ENCODE data around the gene MBD6. TPM values are rescaled to one million over a fixed set of nuclear protein-coding genes. Genes with fewer than 3 reads are reported as not detected.

The MBD6 gene
- total and polyA plus RNA-seq, 2 of the 4 experiments (the other 2 are of a cell fraction), result 0.90 to 9.3 TPM

- H3K27ac ChIP-seq (ENCODE audit: insufficient read depth, low read length), result no peak overlapping the region
- H4K91ac ChIP-seq (ENCODE audit: insufficient read depth, low read depth, low read length), result no peak overlapping the region
- H4K8ac ChIP-seq (ENCODE audit: low read depth in 2 of 2, low read length in 2 of 2), result no peak overlapping the region
- peaks cover 14% of the 10 kb centered on the region for H3K9me1 ChIP-seq (ENCODE audit: insufficient read depth, low read length)
- TF ChIP-seq RAD21 (IDR thresholded peaks at IDR 0.05; ENCODE audit: low read length), result no peak
- TF ChIP-seq CEBPB (IDR thresholded peaks at IDR 0.05; ENCODE audit: low read depth, low read length), result no peak
- no peak for TF ChIP-seq MXI1 (IDR thresholded peaks at IDR 0.05; ENCODE audit: borderline replicate concordance, low read depth, low read length)
- no peak for TF ChIP-seq MAFK (IDR thresholded peaks at IDR 0.05; ENCODE audit: low read depth, low read length)
- no peak for TF ChIP-seq ELK1 (IDR thresholded peaks at IDR 0.05; ENCODE audit: borderline replicate concordance, low read depth, low read length)
- no peak overlapping the region for H3K18ac ChIP-seq (ENCODE audit: low read depth, low read length)
- H2BK5ac ChIP-seq (ENCODE audit: low read depth, low read length, poor library complexity, severe bottlenecking), result no peak overlapping the region
- H3K23ac ChIP-seq (ENCODE audit: low read depth, low read length), result no peak overlapping the region
- no peak overlapping the region for H2BK20ac ChIP-seq (ENCODE audit: low read depth, low read length)
- no peaks in the 10 kb centered on the region for H3K27me3 ChIP-seq (ENCODE audit: control insufficient read depth, insufficient read depth, low read length)
- ATAC-seq (ENCODE audit: low read depth) (no peak), DNase-seq (no peak)
- intact Hi-C loops (cut with micrococcal nuclease) (no loop called here), dilution Hi-C loops (cut with HindIII; ENCODE audit: low sequenced_read_pairs, unreplicated experiment) (no loop called here), in situ Hi-C loops (cut with MboI; ENCODE audit: low sequenced_read_pairs) (no loop called here)
- peaks cover 48% of the 10 kb centered on the region for H3K36me3 ChIP-seq (ENCODE audit: control insufficient read depth, insufficient read depth, low read length)
- H3K9ac ChIP-seq (ENCODE audit: low read depth, low read length), result no peak overlapping the region
- no peaks in the 10 kb centered on the region for H3K9me3 ChIP-seq (ENCODE audit: control insufficient read depth, insufficient read depth, low read length)
- H3K79me1 ChIP-seq (ENCODE audit: low read depth in 1 of 2, low read length in 2 of 2), result peaks cover 46 to 48% of the 10 kb centered on the region in 2 experiments
- H4K20me1 ChIP-seq (ENCODE audit: insufficient read depth, low read length), result peaks cover 28% of the 10 kb centered on the region; the same call in 1 of the 2 replicates
- ChIA-PET CTCF (no interaction called here), POLR2A (ENCODE audit: unreplicated experiment) (no interaction called here)
- H3K56ac ChIP-seq (ENCODE audit: extremely low read depth, insufficient read depth, low read length), result no peak overlapping the region
- H2BK15ac ChIP-seq (ENCODE audit: low read depth, low read length), result no peak overlapping the region
- no peak overlapping the region for H4K5ac ChIP-seq (ENCODE audit: low read depth, low read length)
- no peaks in the 10 kb centered on the region for H3K4me1 ChIP-seq (ENCODE audit: control insufficient read depth, insufficient read depth, low read length)
- no TSS peak for BruUV-seq (replicated peaks)
- H3K14ac ChIP-seq (replicated peaks; ENCODE audit: low read depth, low read length), result no peak overlapping the region
- H3K4me2 ChIP-seq (ENCODE audit: low read depth, low read length), result no peak overlapping the region
- H2AK5ac ChIP-seq (ENCODE audit: low read depth, low read length), result no peak overlapping the region
- no peak overlapping the region for H3K4me3 ChIP-seq (ENCODE audit: insufficient read depth, low read depth, low read length)
- WGBS, 2 experiments (ENCODE audit: extremely low coverage in 2 of 2, insufficient read length in 1 of 2), result 97% methylated on average over 8 of the region's 12 CpGs; no CpG with 5 or more reads in 1 of the 2 experiments
- H2AK9ac ChIP-seq (replicated peaks; ENCODE audit: low read depth, low read length, poor library complexity), result peak overlapping the region; percentile 28
- no peak overlapping the region for H2BK120ac ChIP-seq (ENCODE audit: low read depth, low read length)
- no peak overlapping the region for H2AFZ ChIP-seq (replicated peaks; ENCODE audit: low read length, poor library complexity)
- no peak overlapping the region for H3K4ac ChIP-seq (ENCODE audit: low read depth, low read length)
These were observed 25.1 kb upstream of the MBD6 start for GRCh38 chr12:57497223-57498131.
